Neural progenitor cell (in vitro differentiated cells): ENCODE measurements around the gene CRLF1. TPM values are rescaled to one million over a fixed set of nuclear protein-coding genes. Genes with fewer than 3 reads are reported as not detected.

Source experiments
- DNase-seq: peaks from one replicate; pipeline ENCODE4 v3.0.0-alpha.2; 2016; ENCODE audit warnings: low spot score
- H2AFZ ChIP-seq: fragments of 200-600 bp; sonication (generic); replicated peaks from 2 replicates; pipeline ENCODE4 v1.6.1; 2016; ENCODE audit warnings: antibody characterized with exemption
- H3F3A ChIP-seq: fragments of 200-600 bp; sonication (generic); 2 replicates; pipeline ENCODE4 v1.6.1; 2016; ENCODE audit warnings: antibody characterized with exemption, low read depth
- H3K27ac ChIP-seq: fragments of 200-600 bp; sonication (generic); 2 replicates; pipeline ENCODE4 v1.5.1; 2016; ENCODE audit warnings: mild to moderate bottlenecking
- H3K27me3 ChIP-seq: fragments of 200-600 bp; sonication (generic); 2 replicates; pipeline ENCODE4 v1.6.1; 2016; ENCODE audit warnings: mild to moderate bottlenecking, moderate library complexity
- H3K36me3 ChIP-seq: fragments of 200-600 bp; sonication (generic); 2 replicates; pipeline ENCODE4 v1.5.1; 2016
- H3K4me1 ChIP-seq: fragments of 200-600 bp; sonication (generic); 2 replicates; pipeline ENCODE4 v1.6.1; 2016; ENCODE audit warnings: mixed run types
- H3K4me2 ChIP-seq: fragments of 200-600 bp; sonication (generic); 2 replicates; pipeline ENCODE4 v1.6.1; 2016
- H3K4me3 ChIP-seq: fragments of 200-600 bp; sonication (generic); 2 replicates; pipeline ENCODE4 v1.5.1; 2016
- H3K79me2 ChIP-seq: fragments of 200-600 bp; sonication (generic); 2 replicates; pipeline ENCODE4 v1.6.1; 2016; ENCODE audit warnings: low read depth
- H3K9ac ChIP-seq: fragments of 200-600 bp; sonication (generic); 2 replicates; pipeline ENCODE4 v1.6.1; 2016
- H3K9me3 ChIP-seq: fragments of 200-600 bp; sonication (generic); 2 replicates; pipeline ENCODE4 v1.5.1; 2016; ENCODE audit warnings: low read depth
- H4K20me1 ChIP-seq: fragments of 200-600 bp; sonication (generic); 2 replicates; pipeline ENCODE4 v1.6.1; 2016; ENCODE audit warnings: low read depth
- H3K27ac Mint-ChIP-seq: 3 replicates; pipeline ENCODE4 v1.8.0; 2021; ENCODE audit warnings: mixed read lengths
- H3K27me3 Mint-ChIP-seq: 2 replicates; pipeline ENCODE4 v1.8.0; 2022; ENCODE audit warnings: low read depth, mild to moderate bottlenecking, inconsistent platforms, moderate library complexity, mixed read lengths; ENCODE audit not compliant: insufficient read depth
- H3K36me3 Mint-ChIP-seq: 3 replicates; pipeline ENCODE4 v1.8.0; 2021; ENCODE audit warnings: mixed read lengths
- H3K4me1 Mint-ChIP-seq: 3 replicates; pipeline ENCODE4 v1.8.0; 2021; ENCODE audit warnings: mixed read lengths
- H3K4me3 Mint-ChIP-seq: 3 replicates; pipeline ENCODE4 v1.8.0; 2021; ENCODE audit warnings: mild to moderate bottlenecking, moderate library complexity, mixed read lengths
- H3K9me3 Mint-ChIP-seq: 3 replicates; pipeline ENCODE4 v1.8.0; 2020; ENCODE audit warnings: mixed read lengths
- CTCF ChIP-seq: fragments of 200-600 bp; sonication (generic); IDR thresholded peaks from 2 replicates; pipeline ENCODE4 v1.5.1; 2017; ENCODE audit warnings: antibody characterized with exemption, mild to moderate bottlenecking
- EZH2 ChIP-seq: fragments of 200-600 bp; sonication (generic); IDR thresholded peaks from 2 replicates; pipeline ENCODE4 v1.6.1; 2017; ENCODE audit warnings: antibody characterized with exemption, mild to moderate bottlenecking, moderate library complexity
- EZH2phosphoT487 ChIP-seq: fragments of 200-600 bp; sonication (generic); IDR thresholded peaks from 2 replicates; pipeline ENCODE4 v1.6.1; 2017; ENCODE audit warnings: antibody characterized with exemption
- total RNA-seq: library from RNA; depleted of rRNA; stranded (reverse); fragments of >200 nt; gene quantifications from 2 replicates; pipeline ENCODE4 v1.2.3, GENCODE V29; 2015; ENCODE audit warnings: low replicate concordance

The CRLF1 gene
- total RNA-seq, 1 donor from 2014 or later = not detected

- no peaks in the 10 kb centered on the region for H3K79me2 ChIP-seq
- no peaks in the 10 kb centered on the region for H3K9me3 ChIP-seq
- no peak overlapping the region for H3K27ac ChIP-seq
- Mint-ChIP-seq H3K27me3 (peaks cover 17% of the 10 kb centered on the region), H3K27ac (no peak overlapping the region), H3K36me3 (peaks cover 5% of the 10 kb centered on the region), H3K4me1 (no peaks in the 10 kb centered on the region), H3K4me3 (no peak overlapping the region), H3K9me3 (peaks cover 5% of the 10 kb centered on the region)
- no peaks in the 10 kb centered on the region for H3K36me3 ChIP-seq
- no peaks in the 10 kb centered on the region for H3F3A ChIP-seq
- H4K20me1 ChIP-seq = no peaks in the 10 kb centered on the region
- DNase-seq = no peak
- no peak overlapping the region for H3K4me3 ChIP-seq
- H3K9ac ChIP-seq = no peak overlapping the region
- no peak overlapping the region for H2AFZ ChIP-seq
- no peak overlapping the region for H3K4me2 ChIP-seq
- no peak for TF ChIP-seq EZH2
- no peak for TF ChIP-seq EZH2phosphoT487
- no peak for TF ChIP-seq CTCF
- H3K27me3 ChIP-seq = peaks cover 48% of the 10 kb centered on the region
- H3K4me1 ChIP-seq = no peaks in the 10 kb centered on the region
These were observed 13.7 kb upstream of the CRLF1 start for GRCh38 chr19:18620311-18620710.

- peaks cover 6% of the 10 kb centered on the region for H3K4me1 Mint-ChIP-seq
- Histone ChIP-seq H3K4me3 (no peak overlapping the region), H3K79me2 (no peaks in the 10 kb centered on the region), H3K4me1 (peaks cover 8% of the 10 kb centered on the region), H3F3A (no peaks in the 10 kb centered on the region), H3K9ac (no peak overlapping the region), H2AFZ (no peak overlapping the region), H3K27me3 (peaks cover 53% of the 10 kb centered on the region), H4K20me1 (peaks cover 7% of the 10 kb centered on the region), H3K4me2 (no peak overlapping the region), H3K9me3 (no peaks in the 10 kb centered on the region), H3K27ac (no peak overlapping the region), H3K36me3 (no peaks in the 10 kb centered on the region)
- no peak for DNase-seq
- H3K4me3 Mint-ChIP-seq = no peak overlapping the region
- peaks cover 5% of the 10 kb centered on the region for H3K36me3 Mint-ChIP-seq
- no peak overlapping the region for H3K27ac Mint-ChIP-seq
- TF ChIP-seq EZH2 (no peak), EZH2phosphoT487 (no peak), CTCF (no peak)
- peaks cover 35% of the 10 kb centered on the region for H3K27me3 Mint-ChIP-seq
- H3K9me3 Mint-ChIP-seq = peaks cover 5% of the 10 kb centered on the region
These were observed 11.6 kb upstream of the CRLF1 start for GRCh38 chr19:18618236-18618635.

GRCh38 chr19:18617562-18617961, 11.0 kb upstream of the CRLF1 start:
- Histone ChIP-seq H3K79me2 (no peaks in the 10 kb centered on the region), H3K27me3 (peaks cover 56% of the 10 kb centered on the region), H4K20me1 (peaks cover 7% of the 10 kb centered on the region), H3K36me3 (no peaks in the 10 kb centered on the region), H3K4me2 (no peak overlapping the region), H3F3A (no peaks in the 10 kb centered on the region), H2AFZ (no peak overlapping the region), H3K9ac (no peak overlapping the region), H3K27ac (no peak overlapping the region), H3K4me3 (no peak overlapping the region), H3K4me1 (peaks cover 12% of the 10 kb centered on the region), H3K9me3 (no peaks in the 10 kb centered on the region)
- Mint-ChIP-seq H3K27me3 (peaks cover 39% of the 10 kb centered on the region), H3K4me3 (no peak overlapping the region), H3K9me3 (peaks cover 5% of the 10 kb centered on the region), H3K36me3 (peaks cover 5% of the 10 kb centered on the region), H3K27ac (peak overlapping the region; percentile 33), H3K4me1 (peaks cover 8% of the 10 kb centered on the region)
- DNase-seq = no peak
- TF ChIP-seq EZH2phosphoT487 (no peak), EZH2 (no peak)

- Histone ChIP-seq H3K4me3 (no peak overlapping the region), H3F3A (peaks cover 14% of the 10 kb centered on the region), H4K20me1 (peaks cover 18% of the 10 kb centered on the region), H3K4me2 (no peak overlapping the region), H3K9me3 (no peaks in the 10 kb centered on the region), H3K27me3 (peaks cover 67% of the 10 kb centered on the region), H2AFZ (no peak overlapping the region), H3K79me2 (no peaks in the 10 kb centered on the region), H3K36me3 (no peaks in the 10 kb centered on the region), H3K4me1 (peaks cover 26% of the 10 kb centered on the region), H3K27ac (no peak overlapping the region), H3K9ac (no peak overlapping the region)
- Mint-ChIP-seq H3K27me3 (peaks cover 51% of the 10 kb centered on the region), H3K4me1 (peaks cover 14% of the 10 kb centered on the region), H3K27ac (no peak overlapping the region), H3K4me3 (no peak overlapping the region), H3K9me3 (peaks cover 7% of the 10 kb centered on the region), H3K36me3 (peaks cover 5% of the 10 kb centered on the region)
- no peak for TF ChIP-seq EZH2
- no peak for TF ChIP-seq EZH2phosphoT487
- no peak for TF ChIP-seq CTCF
- DNase-seq = no peak
These were observed 9.4 kb upstream of the CRLF1 start for GRCh38 chr19:18616023-18616422.
